NCI-H2171 (cell line): ENCODE measurements around the gene LILRA1.
"Not testable (repeated sequence)": the region's sequence is repeated elsewhere in the genome, so short reads cannot be mapped to it uniquely, and the experiment has no call there.

Experiments
- DNase-seq: peaks from one replicate; lab custom pipeline; 2025; lab: John Stamatoyannopoulos, UW

The LILRA1 gene

DNA sequence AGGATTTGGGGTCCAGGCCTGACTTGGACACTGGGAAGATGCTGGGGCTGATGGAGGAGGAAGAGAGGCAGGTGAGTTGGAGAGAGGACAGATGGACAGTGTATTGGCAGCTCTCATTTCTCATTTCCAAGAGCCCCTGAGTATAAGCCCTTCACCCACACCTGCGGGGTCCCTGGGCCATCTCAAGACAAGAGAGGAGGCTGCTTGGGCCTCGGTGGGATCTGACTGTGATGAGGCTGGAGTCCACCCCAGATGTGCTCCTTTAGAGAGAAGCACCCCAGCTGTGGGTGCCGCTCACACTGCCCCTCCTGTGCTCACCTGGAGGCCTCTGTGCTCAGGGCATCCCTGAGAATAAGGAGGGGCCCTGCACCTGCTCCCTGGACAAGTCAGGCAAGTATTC is 16.1 kb upstream of the LILRA1 start:
- DNase-seq = no peak

DNA sequence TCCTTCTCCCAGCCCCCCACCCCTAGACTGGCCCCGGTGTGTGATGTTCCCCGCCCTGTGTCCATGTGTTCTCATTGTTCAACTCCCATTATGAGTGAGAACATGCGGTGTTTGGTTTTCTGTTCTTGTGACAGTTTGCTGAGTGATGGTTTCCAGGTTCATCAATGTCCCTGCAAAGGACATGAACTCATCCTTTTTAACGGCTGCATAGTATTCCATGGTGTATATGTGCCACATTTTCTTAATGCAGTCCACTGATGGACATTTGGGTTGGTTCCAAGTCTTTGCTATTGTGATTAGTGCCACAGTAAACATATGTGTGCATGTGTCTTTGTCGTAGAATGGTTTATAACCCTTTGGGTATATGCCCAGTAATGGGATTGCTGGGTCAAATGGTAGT is 15.2 kb upstream of the LILRA1 start:
- not testable (repeated sequence) for DNase-seq

GRCh38 chr19:54586397-54586796 is 7.0 kb upstream of the LILRA1 start:
- no peak for DNase-seq

GRCh38 chr19:54587026-54587425 is 6.4 kb upstream of the LILRA1 start:
- DNase-seq = no peak

DNA sequence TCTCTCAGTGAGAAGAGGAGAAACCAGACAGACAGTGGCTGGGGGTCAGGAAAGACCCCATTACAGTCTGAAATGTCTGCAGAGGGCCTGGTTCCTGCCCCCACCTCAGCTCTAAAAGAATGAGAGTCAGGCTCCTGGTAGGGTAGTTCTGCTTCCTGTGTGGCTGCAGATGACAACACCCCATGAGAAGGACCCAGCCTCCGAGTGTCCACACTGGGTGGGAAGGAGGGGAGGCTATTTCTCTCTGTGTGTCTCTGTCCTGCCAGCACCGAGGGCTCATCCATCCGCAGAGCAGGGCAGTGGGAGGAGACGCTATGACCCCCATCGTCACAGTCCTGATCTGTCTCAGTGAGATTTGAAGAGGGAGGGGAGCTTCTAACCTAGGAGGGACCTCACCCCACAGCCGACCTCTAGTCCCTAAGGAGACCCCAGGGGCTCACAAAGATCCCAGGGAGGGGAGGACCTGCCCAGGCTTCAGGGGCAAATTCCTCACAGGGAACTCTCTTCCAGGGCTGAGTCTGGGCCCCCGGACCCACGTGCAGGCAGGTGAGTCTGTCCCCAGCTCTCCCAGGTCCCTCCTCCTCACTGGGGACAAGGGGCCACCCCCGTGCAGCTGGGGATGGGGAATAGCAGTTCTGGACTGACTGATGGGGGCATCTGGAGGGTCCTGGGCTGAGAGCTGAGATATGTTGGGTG is 647 bp downstream of the LILRA1 start:
- DNase-seq = not testable (repeated sequence)

DNA sequence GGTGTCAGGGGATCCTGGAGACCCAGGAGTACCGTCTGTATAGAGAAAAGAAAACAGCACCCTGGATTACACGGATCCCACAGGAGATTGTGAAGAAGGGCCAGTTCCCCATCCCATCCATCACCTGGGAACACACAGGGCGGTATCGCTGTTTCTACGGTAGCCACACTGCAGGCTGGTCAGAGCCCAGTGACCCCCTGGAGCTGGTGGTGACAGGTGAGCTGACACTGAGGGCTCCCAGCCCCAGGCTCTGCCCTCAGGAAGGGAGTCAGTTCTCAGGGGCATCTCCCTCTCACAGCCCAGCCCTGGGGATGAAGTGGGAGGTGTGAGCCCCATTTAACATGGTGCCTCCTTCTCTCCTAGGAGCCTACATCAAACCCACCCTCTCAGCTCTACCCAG is 1.3 kb downstream of the LILRA1 start:
- no peak for DNase-seq

- DNase-seq = not testable (repeated sequence)
These were observed 2.4 kb downstream of the LILRA1 start for GRCh38 chr19:54595680-54596436.

DNA sequence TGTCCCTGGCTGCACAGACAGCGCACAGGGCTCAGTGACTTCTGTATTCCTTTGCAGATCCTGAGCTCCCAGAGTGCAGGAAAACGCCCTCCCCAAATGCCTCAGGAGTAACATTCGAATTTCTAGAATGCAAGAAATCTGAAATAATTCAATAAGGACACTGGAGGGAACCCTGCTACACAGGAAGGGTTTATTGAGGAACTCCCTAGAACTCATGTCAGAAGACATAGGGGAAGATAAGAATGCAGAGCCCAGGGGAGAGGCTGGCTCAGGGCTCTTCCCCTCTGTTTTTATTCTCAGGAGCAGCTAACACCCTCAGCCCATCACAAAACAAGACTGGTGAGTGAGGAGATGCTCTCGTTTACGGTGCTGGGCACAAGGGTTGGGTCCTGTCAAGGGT is 6.8 kb downstream of the LILRA1 start:
- DNase-seq = no peak

DNA sequence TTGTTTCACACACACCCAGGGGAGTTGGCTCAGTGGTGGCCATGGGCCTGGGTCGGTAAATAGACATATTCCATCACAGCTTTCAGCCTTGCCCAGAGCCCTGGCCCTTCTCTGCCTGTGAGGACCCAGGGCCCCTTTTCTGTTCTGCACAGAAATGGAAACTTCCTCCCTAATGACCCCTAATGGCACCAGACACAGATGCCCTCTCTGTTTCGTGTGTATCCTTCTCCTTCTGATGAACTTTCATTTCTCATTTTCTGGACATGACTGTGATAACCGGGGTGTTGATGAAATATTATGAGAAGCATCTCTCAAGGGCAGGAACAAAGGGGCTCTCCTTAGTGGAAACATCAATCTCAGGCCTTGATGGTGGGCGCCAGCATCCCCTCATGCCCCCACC is 12.8 kb downstream of the LILRA1 start:
- no peak for DNase-seq

DNA sequence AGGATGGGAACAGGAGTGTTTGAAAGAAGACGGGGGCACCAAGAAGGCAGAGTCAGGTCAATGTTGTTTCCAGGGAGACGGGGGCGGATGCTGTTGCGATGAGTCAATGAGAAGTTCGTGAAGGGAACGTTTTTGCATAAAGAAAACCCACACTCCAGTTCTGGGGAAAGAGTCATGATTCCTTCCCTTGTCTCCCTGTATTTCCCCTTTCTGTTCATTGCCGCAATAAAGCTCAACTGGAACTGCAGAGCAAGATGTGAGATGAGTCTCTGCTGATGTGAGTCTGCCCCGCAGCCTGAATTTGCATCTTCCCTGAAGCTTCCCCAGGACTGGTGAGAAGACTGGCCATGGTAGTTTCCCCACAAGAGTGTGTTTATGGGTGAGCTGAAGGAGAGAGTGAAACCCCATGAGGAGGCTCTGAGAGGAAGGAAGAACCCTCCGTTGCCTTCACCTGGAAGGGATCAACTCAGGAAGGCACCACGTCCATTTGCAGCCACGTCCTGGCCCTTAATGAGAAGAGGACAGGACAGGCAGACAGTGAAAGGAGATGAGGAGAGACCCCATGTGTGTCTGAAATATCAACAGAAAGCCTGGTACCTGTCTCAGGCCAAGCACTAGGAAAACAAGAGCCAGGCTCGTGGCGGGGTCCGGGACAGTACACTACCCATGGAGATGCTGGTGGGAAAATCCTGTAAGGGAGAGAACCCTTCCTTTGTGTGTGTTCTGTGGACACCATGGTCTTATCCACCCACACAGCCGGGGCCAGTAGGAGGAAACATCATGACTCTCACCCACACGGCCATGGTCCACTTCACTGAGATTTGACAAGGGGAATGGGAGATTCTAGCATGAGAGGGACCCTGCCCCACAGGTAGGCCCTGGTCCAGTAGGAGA is 13.7 kb downstream of the LILRA1 start:
- DNase-seq = no peak

DNA sequence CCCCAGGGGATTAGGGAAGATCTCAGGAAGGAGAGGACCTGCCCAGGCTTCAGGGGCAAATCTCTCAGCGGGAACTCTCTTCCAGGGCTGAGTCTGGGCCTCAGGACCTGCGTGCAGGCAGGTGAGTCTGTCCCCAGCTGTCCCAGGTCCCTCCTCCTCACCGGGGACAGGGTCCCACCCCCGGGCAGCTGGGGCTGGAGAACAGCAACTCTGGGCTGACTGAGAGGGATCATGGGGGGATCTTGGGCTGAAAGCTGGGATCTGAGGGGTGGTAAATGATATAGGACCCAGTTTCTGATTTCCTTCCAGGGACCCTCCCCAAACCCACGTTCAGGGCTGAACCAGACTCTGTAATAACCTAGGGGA is 14.3 kb downstream of the LILRA1 start:
- DNase-seq = no peak

GRCh38 chr19:54608205-54608604 is 14.8 kb downstream of the LILRA1 start:
- DNase-seq = no peak

DNA sequence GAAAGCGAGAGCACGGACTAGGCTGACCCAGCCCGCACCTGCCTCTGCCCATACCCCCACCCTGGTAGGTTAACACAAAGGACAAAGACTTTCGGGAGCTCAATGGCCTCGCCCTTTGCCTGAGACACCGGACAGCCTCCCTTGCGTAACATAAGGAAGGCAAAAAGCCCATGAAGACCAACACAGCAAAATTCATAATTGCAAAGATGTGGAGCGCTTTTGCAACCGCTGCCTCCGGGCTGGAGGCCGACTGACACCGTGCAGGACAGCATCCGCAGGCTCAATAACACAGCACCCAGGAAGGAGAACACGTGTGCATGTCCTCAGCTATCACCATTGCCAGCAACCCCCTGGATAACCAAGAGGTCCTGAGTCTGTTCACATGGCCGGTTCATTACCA is 15.4 kb downstream of the LILRA1 start:
- DNase-seq = no peak

GRCh38 chr19:54609356-54609791 is 15.9 kb downstream of the LILRA1 start:
- DNase-seq = no peak

GRCh38 chr19:54612428-54612827 is 19.0 kb downstream of the LILRA1 start:
- no peak for DNase-seq

GRCh38 chr19:54614726-54615125 is 21.3 kb downstream of the LILRA1 start:
- DNase-seq = no peak

DNA sequence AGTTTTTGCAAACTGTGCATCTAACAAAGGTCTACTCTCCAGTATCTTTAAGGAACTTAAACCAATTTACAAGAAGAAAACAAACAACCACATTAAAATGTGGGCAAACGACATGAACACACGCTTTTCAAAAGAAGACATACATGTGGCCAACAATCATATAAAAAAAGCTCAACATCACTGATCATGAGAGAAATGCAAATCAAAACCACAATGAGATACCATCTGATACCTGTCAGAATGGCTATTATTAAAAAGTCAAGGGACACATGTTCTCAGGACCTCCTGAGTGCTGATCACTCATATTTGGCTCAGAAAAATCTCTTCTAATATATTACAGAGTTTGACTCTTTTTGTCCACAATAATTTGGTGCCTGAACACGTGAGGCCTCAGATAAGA is 22.6 kb downstream of the LILRA1 start:
- no peak for DNase-seq

GRCh38 chr19:54616821-54617560 is 23.6 kb downstream of the LILRA1 start:
- DNase-seq = no peak

DNA sequence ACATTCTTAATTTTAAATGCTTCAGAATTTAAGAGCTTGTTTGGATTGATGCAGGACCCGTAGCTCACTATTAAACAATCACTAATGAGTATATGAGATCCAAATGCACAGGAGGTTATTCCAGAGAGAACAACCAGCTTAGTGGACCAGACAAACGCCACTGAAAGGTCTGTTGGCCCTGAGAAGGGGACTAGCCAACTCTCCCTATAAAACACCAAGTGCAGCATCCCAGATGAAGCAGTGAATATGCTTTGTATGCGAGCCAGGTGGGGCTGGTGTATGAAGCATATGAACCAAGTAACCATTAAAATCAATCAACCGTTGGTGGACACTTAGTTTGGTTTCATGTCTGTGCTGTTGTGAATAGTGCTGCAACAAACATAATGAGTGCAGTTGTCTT is 27.0 kb downstream of the LILRA1 start:
- DNase-seq = no peak

DNA sequence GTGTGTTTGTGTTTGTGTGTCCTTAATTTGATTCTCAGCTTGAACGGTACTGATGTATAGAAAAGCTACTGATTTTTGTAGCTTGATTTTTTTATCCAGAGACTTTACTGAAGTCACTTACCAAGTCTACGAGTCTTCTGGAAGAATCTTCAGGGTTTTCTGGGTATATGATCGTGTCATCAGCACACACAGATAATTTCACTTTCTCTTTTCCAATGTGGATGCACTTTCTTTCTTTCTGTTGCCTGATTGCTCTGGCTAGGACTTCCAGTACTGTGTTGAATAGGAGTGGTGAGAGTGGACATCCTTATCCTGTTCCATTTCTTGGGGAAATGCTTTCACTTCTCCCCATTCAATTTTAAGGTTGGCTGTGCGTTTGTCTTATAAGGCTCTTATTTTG is 29.0 kb downstream of the LILRA1 start:
- no peak for DNase-seq

DNA sequence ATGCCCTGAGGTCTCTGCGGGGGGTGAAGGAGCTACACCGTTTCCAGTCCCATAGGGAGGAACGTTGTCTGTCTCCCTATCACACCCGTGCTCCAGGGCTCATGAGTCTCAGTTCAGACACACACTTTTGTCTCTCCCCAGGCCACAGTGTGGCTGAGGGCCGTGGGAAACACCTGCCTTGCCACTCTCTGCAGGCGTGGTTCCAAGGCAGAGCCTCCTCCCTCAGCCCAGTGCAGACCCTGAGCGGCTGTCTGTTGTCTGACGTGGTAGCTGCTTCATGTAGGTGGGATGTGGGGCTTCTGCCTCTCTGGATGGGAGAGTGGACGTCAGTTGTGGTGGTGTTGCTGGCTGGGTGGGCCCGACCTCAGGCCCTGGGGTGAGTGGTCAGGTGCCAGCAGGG is 30.8 kb downstream of the LILRA1 start:
- DNase-seq = not testable (repeated sequence)
